ENCODE data around the gene KDR.

The KDR gene

GRCh38 chr4:55125087-55125721 lies at the start of gene KDR:
TSS of gene KDR (minus strand) at chr4:55125595. CDS start at chr4:55125293, 302 bp downstream.
- DNase-seq (ENCODE audit: low read depth) = no peak

GRCh38 chr4:55173580-55173979 lies 48.2 kb upstream of the KDR start:
- no peak for DNase-seq (ENCODE audit: low read depth)

- DNase-seq (ENCODE audit: low read depth) = no peak
These were observed 47.4 kb upstream of the KDR start for GRCh38 chr4:55172694-55173287.

GRCh38 chr4:55170462-55170861 lies 45.1 kb upstream of the KDR start:
- DNase-seq (ENCODE audit: low read depth) = no peak

DNA sequence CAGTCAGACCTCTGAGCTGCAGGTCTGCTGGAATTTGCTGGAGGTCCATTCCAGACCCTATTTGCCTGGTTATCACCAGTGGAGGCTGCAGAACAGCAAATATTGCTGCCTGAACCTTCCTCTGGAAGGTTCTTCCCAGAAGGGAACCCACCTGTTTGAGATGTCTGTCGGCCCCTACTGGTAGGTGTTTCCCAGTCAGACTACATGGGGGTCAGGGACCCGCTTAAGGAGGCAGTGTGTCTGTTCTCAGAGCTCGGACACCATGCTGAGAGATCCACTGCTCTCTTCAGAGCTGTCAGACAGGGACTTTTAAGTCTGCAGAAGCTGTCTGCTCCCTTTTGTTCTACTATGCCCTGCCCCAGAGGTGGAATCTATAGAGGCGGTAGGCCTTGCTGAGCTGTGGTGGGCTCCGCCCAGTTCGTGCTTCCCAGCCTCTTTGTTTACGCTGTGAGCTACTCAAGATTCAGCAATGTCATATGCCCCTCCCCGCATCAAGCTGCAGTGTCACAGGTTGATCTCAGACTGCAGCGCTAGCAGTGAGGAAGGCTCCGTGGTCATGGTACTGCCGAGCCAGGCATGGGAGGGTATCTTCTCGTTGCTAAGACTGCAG lies 44.1 kb upstream of the KDR start:
- DNase-seq (ENCODE audit: low read depth) = no peak

- no peak for DNase-seq (ENCODE audit: low read depth)
These were observed 37.0 kb upstream of the KDR start for GRCh38 chr4:55162396-55162795.

GRCh38 chr4:55161739-55162138 lies 36.3 kb upstream of the KDR start:
- DNase-seq (ENCODE audit: low read depth) = no peak

- no peak for DNase-seq (ENCODE audit: low read depth)
These were observed 34.5 kb upstream of the KDR start for GRCh38 chr4:55159851-55160250.

- DNase-seq (ENCODE audit: low read depth) = no peak
These were observed 33.6 kb upstream of the KDR start for GRCh38 chr4:55158957-55159356.

GRCh38 chr4:55157559-55158277 lies 32.3 kb upstream of the KDR start:
- DNase-seq (ENCODE audit: low read depth) = no peak

DNA sequence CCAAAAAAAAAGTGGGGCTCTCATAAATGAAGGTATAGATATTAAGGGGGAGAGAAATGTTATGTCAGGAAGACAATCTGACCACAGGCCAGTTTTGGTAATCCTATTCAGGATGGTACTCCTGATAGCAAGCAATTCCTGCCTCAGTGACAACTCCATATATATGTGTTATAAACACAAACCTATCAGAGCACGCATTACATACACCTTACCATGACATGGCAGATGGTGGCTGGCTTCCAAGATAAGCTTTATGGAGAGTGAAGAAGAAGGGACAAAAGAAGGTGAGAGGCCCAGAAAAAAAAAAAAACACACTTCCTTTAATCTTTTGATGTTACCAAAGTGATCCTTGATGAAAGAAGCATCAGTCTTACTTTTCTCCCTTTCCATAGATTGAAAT lies 29.5 kb upstream of the KDR start:
- DNase-seq (ENCODE audit: low read depth) = no peak

GRCh38 chr4:55154290-55154880 lies 29.0 kb upstream of the KDR start:
- DNase-seq (ENCODE audit: low read depth) = no peak

- DNase-seq (ENCODE audit: low read depth) = no peak
These were observed 18.5 kb upstream of the KDR start for GRCh38 chr4:55143858-55144257.

DNA sequence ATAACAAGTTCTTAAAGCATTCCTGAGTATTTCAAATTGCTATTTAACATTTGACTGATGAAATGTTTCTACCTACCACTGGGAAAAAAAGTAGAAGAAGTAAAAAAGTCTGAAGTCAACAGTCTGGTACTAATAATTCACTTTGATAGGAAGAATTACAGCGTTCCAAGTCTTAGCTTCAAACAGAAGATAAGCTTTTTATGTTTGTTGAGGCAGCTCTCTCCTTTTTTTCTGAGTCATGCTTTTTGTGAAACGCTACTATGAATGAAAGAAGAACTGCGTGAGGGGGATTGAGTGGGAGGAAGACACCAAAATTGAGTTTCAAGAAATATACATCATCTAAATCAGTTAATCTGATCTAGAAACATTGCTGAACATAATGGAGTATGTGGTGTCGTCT lies 13.0 kb upstream of the KDR start:
- DNase-seq (ENCODE audit: low read depth) = no peak

DNA sequence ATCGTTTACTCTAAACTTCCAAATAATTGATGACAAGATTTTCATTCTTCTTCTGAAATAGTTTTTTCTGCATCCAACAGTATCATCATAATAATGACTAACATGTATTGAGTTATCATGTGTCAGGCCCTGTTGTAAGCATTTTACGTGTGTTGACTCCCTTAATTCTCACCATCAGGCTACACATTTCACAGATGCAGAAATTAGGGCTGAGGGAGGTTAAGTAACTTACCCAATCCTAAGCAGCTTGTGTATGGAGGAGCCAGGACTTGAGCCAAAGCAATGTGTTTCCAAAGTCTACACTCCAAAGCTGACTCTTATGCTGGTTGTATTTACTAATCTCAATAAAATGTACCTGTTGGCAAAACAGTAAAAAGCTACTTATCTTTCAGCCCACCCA lies 11.2 kb upstream of the KDR start:
- DNase-seq (ENCODE audit: low read depth) = no peak

- DNase-seq (ENCODE audit: low read depth) = no peak
These were observed 8.6 kb upstream of the KDR start for GRCh38 chr4:55133951-55134350.

DNA sequence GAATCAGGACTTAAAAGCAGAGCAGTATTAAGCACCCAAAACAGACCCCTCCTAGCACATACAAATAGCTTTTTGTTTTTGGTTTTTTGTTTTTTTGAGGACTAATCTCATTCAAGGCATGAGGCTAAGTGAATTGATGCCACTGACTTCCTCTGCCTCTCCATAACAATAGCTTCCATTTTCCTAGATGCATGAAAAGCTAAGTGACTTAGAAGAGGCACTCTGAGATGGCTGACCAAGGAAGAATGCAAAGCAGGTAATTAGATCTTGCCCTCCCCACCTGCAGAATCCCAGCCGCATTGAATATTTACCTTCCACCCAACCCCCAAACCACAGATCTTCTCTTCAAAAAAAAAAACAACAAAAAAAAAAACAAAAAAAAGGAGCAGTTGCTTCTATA lies 7.4 kb upstream of the KDR start:
- no peak for DNase-seq (ENCODE audit: low read depth)

GRCh38 chr4:55127521-55127920 lies 2.1 kb upstream of the KDR start:
- no peak for DNase-seq (ENCODE audit: low read depth)

DNA sequence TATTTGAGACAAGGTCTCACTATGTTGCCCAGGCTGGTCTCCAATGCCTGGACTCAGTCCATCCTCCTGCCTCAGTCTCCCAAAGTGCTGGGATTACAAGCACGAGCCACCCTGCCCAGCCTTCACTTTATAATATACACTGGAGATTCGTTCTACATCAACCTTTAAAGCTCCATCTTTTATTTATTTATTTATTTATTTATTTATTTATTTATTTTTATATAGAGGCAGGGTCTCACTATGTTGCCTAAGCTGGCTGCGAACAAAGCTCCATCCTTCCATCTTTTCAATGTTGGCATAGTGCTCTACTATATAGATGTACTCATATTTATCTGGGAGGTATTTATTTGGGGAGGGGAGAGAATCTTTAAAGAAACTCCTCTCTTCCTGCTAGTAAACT lies 1.7 kb upstream of the KDR start:
- no peak for DNase-seq (ENCODE audit: low read depth)

- no peak for DNase-seq (ENCODE audit: low read depth)
These were observed 557 bp upstream of the KDR start for GRCh38 chr4:55125763-55126541.

DNA sequence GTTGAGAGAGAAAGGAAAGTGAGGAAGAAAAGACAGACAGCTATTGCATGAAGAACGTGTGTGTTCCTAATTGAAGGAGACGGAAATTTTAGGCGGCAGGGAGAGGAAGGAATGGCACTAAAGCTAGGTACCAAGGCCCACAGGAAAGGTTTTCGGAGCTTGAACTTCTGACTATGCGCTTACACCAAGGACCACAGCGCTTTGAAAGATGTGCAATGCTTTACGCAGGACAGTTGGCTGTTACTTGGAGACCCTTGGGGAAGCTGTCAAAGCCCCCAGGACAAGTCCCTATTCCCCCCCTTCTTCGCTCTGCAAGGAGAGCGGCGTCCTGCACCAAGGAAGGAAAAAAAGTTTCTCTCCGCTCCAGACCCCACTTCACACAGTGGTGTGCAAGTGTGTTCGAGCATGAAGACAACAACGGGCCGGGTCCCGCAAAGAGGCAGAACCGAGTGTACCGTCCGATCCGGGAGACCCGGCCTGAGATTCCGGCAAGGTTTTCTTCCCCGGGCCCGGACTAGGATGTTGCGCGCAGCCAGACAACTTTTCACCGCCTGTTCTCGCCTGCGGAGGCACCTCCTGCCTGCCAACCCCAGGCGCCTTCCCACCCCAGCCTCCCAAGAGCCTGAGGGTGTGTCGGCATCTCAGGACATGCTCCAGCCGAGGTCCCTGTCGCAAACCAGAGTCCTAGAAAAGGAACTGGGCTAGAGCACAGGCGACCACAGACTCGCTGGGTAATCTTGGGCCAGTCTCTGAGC lies 896 bp downstream of the KDR start:
- DNase-seq (ENCODE audit: low read depth) = no peak

Data from activated gamma-delta T cell treated with anti-CD3 and anti-CD28 coated beads, Interleukin-2, amount 50 U/mL, for 16 hours (primary cell).